ENCODE measurements around the gene TPRN. TPM values are rescaled to one million over a fixed set of nuclear protein-coding genes. Genes with fewer than 3 reads are reported as not detected.

Gene TPRN
- total RNA-seq, 2 donors from 2014 or later: 6.4 to 6.8 TPM

DNA sequence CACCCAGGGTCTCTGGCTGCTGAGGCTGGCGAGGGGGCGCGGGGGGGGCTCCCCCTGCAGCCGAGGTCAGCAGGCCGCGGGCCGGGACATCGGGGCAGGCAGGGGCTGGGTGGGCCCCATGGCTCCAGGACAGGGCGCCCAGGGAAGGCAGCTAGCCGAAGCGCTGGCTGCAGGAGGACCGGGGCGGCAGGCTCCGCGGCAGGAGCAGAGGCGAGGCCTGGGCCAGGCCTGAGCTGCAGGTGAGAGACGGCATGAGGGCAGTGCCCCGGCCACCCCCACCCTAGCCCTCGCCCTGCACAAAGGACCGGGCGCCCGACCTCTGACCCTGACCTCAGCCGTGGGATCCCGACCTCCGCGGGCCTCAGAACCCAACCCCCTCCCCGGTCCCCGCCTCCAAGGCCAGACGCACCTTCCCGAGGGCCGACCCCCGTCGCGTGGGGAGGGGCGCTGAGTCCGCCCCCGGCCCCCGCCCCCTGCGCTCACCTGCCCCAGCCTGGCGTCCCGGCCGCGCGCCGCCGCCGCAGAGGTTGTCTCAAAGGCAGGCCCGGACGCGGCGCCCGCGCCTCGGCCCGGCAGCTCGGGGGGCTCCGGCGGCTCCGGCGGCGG is 21.1 kb upstream of the TPRN start:
- Histone ChIP-seq H3K4me1 (peaks cover 0 to 50% of the 10 kb centered on the region in 2 donors), H3K9me3 (no peaks in the 10 kb centered on the region), H3K36me3 (no peaks in the 10 kb centered on the region), H3K27ac (peak overlapping the region; percentile 53 to 60), H3K4me3 (peak overlapping the region; percentile 45 to 54), H3K27me3 (no peaks in the 10 kb centered on the region)
- no peak for DNase-seq (ENCODE audit: low spot score)
- TF ChIP-seq, protein P1, sequence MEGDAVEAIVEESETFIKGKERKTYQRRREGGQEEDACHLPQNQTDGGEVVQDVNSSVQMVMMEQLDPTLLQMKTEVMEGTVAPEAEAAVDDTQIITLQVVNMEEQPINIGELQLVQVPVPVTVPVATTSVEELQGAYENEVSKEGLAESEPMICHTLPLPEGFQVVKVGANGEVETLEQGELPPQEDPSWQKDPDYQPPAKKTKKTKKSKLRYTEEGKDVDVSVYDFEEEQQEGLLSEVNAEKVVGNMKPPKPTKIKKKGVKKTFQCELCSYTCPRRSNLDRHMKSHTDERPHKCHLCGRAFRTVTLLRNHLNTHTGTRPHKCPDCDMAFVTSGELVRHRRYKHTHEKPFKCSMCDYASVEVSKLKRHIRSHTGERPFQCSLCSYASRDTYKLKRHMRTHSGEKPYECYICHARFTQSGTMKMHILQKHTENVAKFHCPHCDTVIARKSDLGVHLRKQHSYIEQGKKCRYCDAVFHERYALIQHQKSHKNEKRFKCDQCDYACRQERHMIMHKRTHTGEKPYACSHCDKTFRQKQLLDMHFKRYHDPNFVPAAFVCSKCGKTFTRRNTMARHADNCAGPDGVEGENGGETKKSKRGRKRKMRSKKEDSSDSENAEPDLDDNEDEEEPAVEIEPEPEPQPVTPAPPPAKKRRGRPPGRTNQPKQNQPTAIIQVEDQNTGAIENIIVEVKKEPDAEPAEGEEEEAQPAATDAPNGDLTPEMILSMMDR (IDR thresholded peaks at IDR 0.05): no peak

DNA sequence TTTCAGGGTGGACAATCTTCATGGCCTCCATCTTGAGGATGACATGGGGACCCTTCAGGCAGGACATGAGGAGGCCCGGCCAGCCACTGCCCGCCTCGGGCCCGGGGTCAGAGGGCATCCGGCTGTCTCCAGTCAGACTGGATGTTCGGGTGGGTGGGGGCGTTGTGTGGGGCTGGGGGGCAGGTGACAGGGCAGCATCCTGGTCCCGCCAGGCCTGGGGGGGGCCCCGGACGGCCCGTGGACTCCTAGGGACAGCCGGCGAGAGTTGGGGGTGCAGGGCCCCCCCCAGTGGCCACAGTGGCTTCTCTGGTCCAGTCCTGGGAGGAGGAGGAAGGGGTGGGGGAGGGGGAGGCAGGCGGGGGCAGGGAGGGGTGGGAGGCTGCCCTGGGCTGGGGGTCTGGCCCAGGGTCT is 20.6 kb upstream of the TPRN start:
- peaks cover 0 to 50% of the 10 kb centered on the region in 2 donors for H3K4me1 ChIP-seq
- no peaks in the 10 kb centered on the region for H3K27me3 ChIP-seq
- TF ChIP-seq, protein P1 (IDR thresholded peaks at IDR 0.05): no peak
- H3K27ac ChIP-seq: peak overlapping the region; percentile 53 to 60
- no peak for DNase-seq (ENCODE audit: low spot score)
- H3K9me3 ChIP-seq: no peaks in the 10 kb centered on the region
- peak overlapping the region in 1 of 2 donors; percentile 54 for H3K4me3 ChIP-seq
- H3K36me3 ChIP-seq: no peaks in the 10 kb centered on the region

DNA sequence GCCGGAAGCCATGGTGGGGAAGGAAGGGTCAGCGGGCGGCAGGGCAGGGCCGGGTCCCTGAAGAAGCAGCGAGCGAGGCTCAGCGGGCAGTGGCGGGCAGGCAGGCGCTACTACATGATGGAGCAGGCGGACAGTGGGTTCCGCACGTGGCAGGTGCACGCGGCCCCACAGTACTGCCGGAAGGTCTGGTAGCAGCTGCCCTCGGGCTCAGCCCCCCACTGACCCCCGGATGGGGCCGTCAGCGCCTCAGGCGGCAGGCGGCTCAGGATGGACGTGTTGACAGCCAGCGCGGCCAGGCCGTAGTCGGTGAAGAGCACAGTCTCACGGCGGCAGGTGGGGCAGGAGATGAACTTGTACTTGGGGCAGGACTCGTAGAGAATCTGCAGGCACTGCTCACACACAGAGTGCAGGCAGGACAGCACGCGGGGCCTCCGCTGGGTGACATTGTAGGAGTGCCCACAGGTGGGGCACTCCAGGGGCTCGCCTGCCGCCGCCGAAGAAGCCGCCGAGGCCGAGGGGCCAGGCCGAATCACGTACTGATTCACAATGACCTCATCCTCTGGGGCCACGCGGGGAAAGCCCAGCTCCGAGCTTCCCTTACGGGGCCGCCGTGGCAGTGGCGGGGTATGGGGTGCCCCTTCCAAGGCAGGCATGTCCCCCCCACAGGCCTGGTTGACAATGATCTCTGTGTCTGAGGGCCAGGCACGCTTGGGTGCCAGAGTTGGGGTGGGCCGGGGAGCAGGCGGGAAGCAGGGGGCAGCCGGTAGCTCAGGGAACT is 20.0 kb upstream of the TPRN start:
- DNase-seq (ENCODE audit: low spot score): no peak
- Histone ChIP-seq H3K4me3 (no peak overlapping the region), H3K4me1 (peaks cover 0 to 50% of the 10 kb centered on the region in 2 donors), H3K27me3 (no peaks in the 10 kb centered on the region), H3K27ac (no peak overlapping the region), H3K9me3 (no peaks in the 10 kb centered on the region), H3K36me3 (no peaks in the 10 kb centered on the region)
- TF ChIP-seq, protein P1 (IDR thresholded peaks at IDR 0.05): no peak

DNA sequence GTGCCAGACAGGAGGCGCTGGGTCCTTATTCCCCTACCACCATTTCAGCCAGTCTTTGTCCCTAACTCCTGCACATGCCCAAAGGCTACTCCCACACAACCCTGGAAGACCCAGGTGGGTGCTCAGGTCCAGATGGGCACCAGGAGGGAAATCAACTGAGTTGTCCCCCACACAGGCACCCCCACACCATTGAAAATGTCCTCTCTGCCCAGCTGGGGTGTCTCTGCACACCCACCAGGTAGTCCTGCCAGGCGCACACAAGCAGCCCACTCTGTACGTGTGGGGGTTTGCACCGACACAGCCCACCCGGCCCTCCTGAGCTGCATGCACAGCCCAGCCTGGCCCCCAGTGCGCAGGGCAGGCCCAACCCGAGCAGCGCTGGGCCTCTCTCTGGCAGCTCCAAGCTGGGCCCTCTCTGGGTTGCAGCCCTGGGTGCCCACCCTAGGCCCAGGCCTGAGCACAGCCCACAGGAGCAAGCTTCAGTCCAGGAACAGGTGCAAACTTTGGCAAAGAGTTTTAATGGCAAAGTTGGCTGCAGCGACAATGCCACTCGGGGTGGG is 19.3 kb upstream of the TPRN start:
- Histone ChIP-seq H3K36me3 (no peaks in the 10 kb centered on the region), H3K4me1 (peaks cover 0 to 50% of the 10 kb centered on the region in 2 donors), H3K27me3 (no peaks in the 10 kb centered on the region), H3K9me3 (no peaks in the 10 kb centered on the region), H3K27ac (no peak overlapping the region), H3K4me3 (no peak overlapping the region)
- TF ChIP-seq, protein P1 (IDR thresholded peaks at IDR 0.05): no peak
- DNase-seq (ENCODE audit: low spot score): no peak

DNA sequence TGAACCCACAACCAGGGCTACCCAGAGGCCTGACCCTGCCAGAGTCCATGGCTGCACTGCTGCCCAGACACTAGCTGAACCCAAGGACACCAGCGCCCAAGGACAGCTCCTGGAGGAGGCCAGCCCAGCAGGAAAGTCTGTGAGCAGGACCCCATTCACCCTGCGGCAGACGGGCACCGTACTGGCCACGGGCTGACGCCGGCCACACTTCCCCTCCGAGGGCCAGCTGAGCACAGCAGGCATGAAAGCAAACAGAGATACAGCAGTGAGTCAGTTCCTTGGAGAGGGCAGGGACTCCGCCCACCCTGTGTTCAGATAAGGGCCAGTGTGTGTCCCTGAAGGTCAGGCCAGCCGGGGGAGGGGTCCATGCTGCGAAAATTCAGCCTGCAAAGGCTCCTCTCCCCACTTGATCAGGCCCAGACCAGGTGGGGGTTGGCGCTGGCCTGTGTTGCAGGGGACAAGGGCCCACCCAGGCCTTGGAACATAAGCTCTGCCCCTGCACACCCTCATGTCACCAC is 18.3 kb upstream of the TPRN start:
- H3K9me3 ChIP-seq: no peaks in the 10 kb centered on the region
- H3K36me3 ChIP-seq: no peaks in the 10 kb centered on the region
- no peak for DNase-seq (ENCODE audit: low spot score)
- peaks cover 0 to 45% of the 10 kb centered on the region in 2 donors for H3K4me1 ChIP-seq
- no peak overlapping the region for H3K4me3 ChIP-seq
- H3K27me3 ChIP-seq: no peaks in the 10 kb centered on the region
- TF ChIP-seq, protein P1 (IDR thresholded peaks at IDR 0.05): no peak
- H3K27ac ChIP-seq: peak overlapping the region in 1 of 2 donors; percentile 42
